ENCODE data around the gene ACTR2. TPM values are rescaled to one million over a fixed set of nuclear protein-coding genes. Genes with fewer than 3 reads are reported as not detected.

ACTR2 gene
- total and polyA plus RNA-seq, 2 of the 13 experiments (the other 11 are each of a cell fraction or from before 2014, with no cell fraction given): 51.2 to 100 TPM

- TF ChIP-seq ZNF280B (CRISPR knock-in tag; IDR thresholded peaks at IDR 0.05; ENCODE audit: borderline replicate concordance): no peak
- no peak for TF ChIP-seq ZNF562 (CRISPR knock-in tag; IDR thresholded peaks at IDR 0.05; ENCODE audit: borderline replicate concordance)
- TF ChIP-seq FUBP1 (CRISPR knock-in tag; IDR thresholded peaks at IDR 0.05; ENCODE audit: borderline replicate concordance): no peak
- no peak for TF ChIP-seq ZKSCAN8 (CRISPR knock-in tag; IDR thresholded peaks at IDR 0.05; ENCODE audit: borderline replicate concordance)
- peak; percentile 78; the same call in 1 of the 2 replicates for TF ChIP-seq NCOA1 (CRISPR knock-in tag; IDR thresholded peaks at IDR 0.05)
- TF ChIP-seq PRPF4 (IDR thresholded peaks at IDR 0.05; ENCODE audit: low read depth, low read length, poor library complexity, severe bottlenecking): no peak
- TF ChIP-seq ZNF512 (CRISPR knock-in tag; IDR thresholded peaks at IDR 0.05): no peak
- TF ChIP-seq ZNF841 (CRISPR knock-in tag; IDR thresholded peaks at IDR 0.05; ENCODE audit: borderline replicate concordance): no peak
- no peak for TF ChIP-seq FOXK2 (IDR thresholded peaks at IDR 0.05)
- TF ChIP-seq MXI1 (IDR thresholded peaks at IDR 0.05; ENCODE audit: borderline replicate concordance, low read depth, low read length): peak; percentile 63; the same call in 1 of the 3 replicates
- 0 out of 2 replicates have a peak, but pooled peaks have one; percentile 37 for TF ChIP-seq ZBTB38 (CRISPR knock-in tag; IDR thresholded peaks at IDR 0.05)
- no peak for TF ChIP-seq ZSCAN22 (CRISPR knock-in tag; IDR thresholded peaks at IDR 0.05)
- 0 out of 2 replicates have a peak, but pooled peaks have one; percentile 36 for TF ChIP-seq ZNF766 (CRISPR knock-in tag; IDR thresholded peaks at IDR 0.05; ENCODE audit: borderline replicate concordance)
- no peak for TF ChIP-seq ZNF451 (CRISPR knock-in tag; IDR thresholded peaks at IDR 0.05)
- TF ChIP-seq ZNF414 (CRISPR knock-in tag; IDR thresholded peaks at IDR 0.05): no peak
- peak; percentile 73 for TF ChIP-seq ZGPAT (CRISPR knock-in tag; IDR thresholded peaks at IDR 0.05)
- TF ChIP-seq, protein P1, sequence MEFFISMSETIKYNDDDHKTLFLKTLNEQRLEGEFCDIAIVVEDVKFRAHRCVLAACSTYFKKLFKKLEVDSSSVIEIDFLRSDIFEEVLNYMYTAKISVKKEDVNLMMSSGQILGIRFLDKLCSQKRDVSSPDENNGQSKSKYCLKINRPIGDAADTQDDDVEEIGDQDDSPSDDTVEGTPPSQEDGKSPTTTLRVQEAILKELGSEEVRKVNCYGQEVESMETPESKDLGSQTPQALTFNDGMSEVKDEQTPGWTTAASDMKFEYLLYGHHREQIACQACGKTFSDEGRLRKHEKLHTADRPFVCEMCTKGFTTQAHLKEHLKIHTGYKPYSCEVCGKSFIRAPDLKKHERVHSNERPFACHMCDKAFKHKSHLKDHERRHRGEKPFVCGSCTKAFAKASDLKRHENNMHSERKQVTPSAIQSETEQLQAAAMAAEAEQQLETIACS (CRISPR knock-in tag; IDR thresholded peaks at IDR 0.05): no peak
- TF ChIP-seq SP4 (CRISPR knock-in tag; IDR thresholded peaks at IDR 0.05): 0 out of 2 replicates have a peak, but pooled peaks have one; percentile 71
- TF ChIP-seq KDM6A (CRISPR knock-in tag; IDR thresholded peaks at IDR 0.05; ENCODE audit: low read depth): no peak
- TF ChIP-seq ZNF547 (CRISPR knock-in tag; IDR thresholded peaks at IDR 0.05): 0 out of 2 replicates have a peak, but pooled peaks have one; percentile 66
These were observed 40.5 kb upstream of the ACTR2 start (continued) for GRCh38 chr2:65186872-65187851.

All from HepG2 (cell line).